DOHH2 (cell line): ENCODE results near the gene SRCAP.

ENCODE experiments used
- H3F3A ChIP-seq: fragments of 200-600 bp; sonication (generic), shearing (Covaris generic); 2 replicates; pipeline ENCODE4 v1.6.0; 2016; ENCODE audit warnings: antibody characterized with exemption, mild to moderate bottlenecking; ENCODE audit not compliant: control insufficient read depth, insufficient read depth
- H3K27ac ChIP-seq: fragments of 200-600 bp; sonication (generic); 2 replicates; pipeline ENCODE4 v1.5.1; 2014; ENCODE audit warnings: low read depth, mild to moderate bottlenecking, low read length, moderate library complexity
- H3K27me3 ChIP-seq: fragments of 200-600 bp; sonication (generic); 2 replicates; pipeline ENCODE4 v1.6.1; 2014; ENCODE audit warnings: mild to moderate bottlenecking, low read length, mixed read lengths; ENCODE audit not compliant: control insufficient read depth
- H3K36me3 ChIP-seq: fragments of 200-600 bp; sonication (generic); 2 replicates; pipeline ENCODE4 v1.6.1; 2014; ENCODE audit warnings: mild to moderate bottlenecking, low read length, moderate library complexity, mixed read lengths; ENCODE audit not compliant: control insufficient read depth
- H3K4me1 ChIP-seq: fragments of 200-600 bp; sonication (generic); 2 replicates; pipeline ENCODE4 v1.6.1; 2014; ENCODE audit warnings: mild to moderate bottlenecking, low read length, mixed read lengths; ENCODE audit not compliant: control insufficient read depth
- H3K4me2 ChIP-seq: fragments of 200-600 bp; sonication (generic); 2 replicates; pipeline ENCODE4 v1.6.0; 2014; ENCODE audit warnings: mild to moderate bottlenecking, low read length, moderate library complexity
- H3K4me3 ChIP-seq: fragments of 200-600 bp; sonication (generic); 2 replicates; pipeline ENCODE4 v1.5.1; 2014; ENCODE audit warnings: mild to moderate bottlenecking, low read length, mixed read lengths
- H3K79me2 ChIP-seq: fragments of 200-600 bp; sonication (generic); 2 replicates; pipeline ENCODE4 v1.6.1; 2014; ENCODE audit warnings: mild to moderate bottlenecking, low read length, mixed read lengths; ENCODE audit not compliant: control insufficient read depth
- H3K9me2 ChIP-seq: fragments of 200-600 bp; sonication (generic); replicated peaks from 2 replicates; pipeline ENCODE4 v1.6.1; 2014; ENCODE audit warnings: mild to moderate bottlenecking, low read length, mixed read lengths; ENCODE audit not compliant: control insufficient read depth
- H3K9me3 ChIP-seq: fragments of 200-600 bp; sonication (generic); 2 replicates; pipeline ENCODE4 v1.6.1; 2014; ENCODE audit warnings: antibody characterized with exemption, low read length, mixed read lengths; ENCODE audit not compliant: control insufficient read depth, insufficient read depth
- H4K20me1 ChIP-seq: fragments of 200-600 bp; sonication (generic); 2 replicates; pipeline ENCODE4 v1.6.0; 2014; ENCODE audit warnings: low read depth, mild to moderate bottlenecking, antibody characterized with exemption, low read length, moderate library complexity; ENCODE audit not compliant: control insufficient read depth, insufficient read depth
- CTCF ChIP-seq: fragments of 200-600 bp; sonication (generic); IDR thresholded peaks from one replicate; pipeline ENCODE4 v1.5.1; 2014; ENCODE audit warnings: antibody characterized with exemption, mild to moderate bottlenecking, low read depth, low read length; ENCODE audit not compliant: poor library complexity, severe bottlenecking
- EZH2phosphoT487 ChIP-seq: fragments of 200-600 bp; sonication (generic); IDR thresholded peaks from 2 replicates; pipeline ENCODE4 v1.6.1; 2017; ENCODE audit warnings: borderline replicate concordance, mild to moderate bottlenecking, antibody characterized with exemption, low read length, moderate library complexity, mixed read lengths

Gene SRCAP

GRCh38 chr16:30767767-30768465, 68.9 kb downstream of the SRCAP start:
- H3K9me3 ChIP-seq = no peaks in the 10 kb centered on the region
- H3K4me3 ChIP-seq = no peak overlapping the region
- peaks cover 17% of the 10 kb centered on the region for H3K79me2 ChIP-seq
- no peaks in the 10 kb centered on the region for H3K27me3 ChIP-seq
- no peak overlapping the region for H3K27ac ChIP-seq
- peaks cover 95% of the 10 kb centered on the region for H3K36me3 ChIP-seq
- no peak for TF ChIP-seq EZH2phosphoT487
- no peak for TF ChIP-seq CTCF
- H3K4me2 ChIP-seq = no peak overlapping the region
- H4K20me1 ChIP-seq = peaks cover 1% of the 10 kb centered on the region; the same call in 1 of the 2 replicates
- no peaks in the 10 kb centered on the region for H3F3A ChIP-seq
- H3K9me2 ChIP-seq = no peaks in the 10 kb centered on the region
- peaks cover 11% of the 10 kb centered on the region for H3K4me1 ChIP-seq

- Histone ChIP-seq H3K4me2 (no peak overlapping the region), H3K9me2 (no peaks in the 10 kb centered on the region), H3K27ac (no peak overlapping the region), H3K4me1 (peaks cover 3% of the 10 kb centered on the region), H3K4me3 (no peak overlapping the region), H3K36me3 (peaks cover 95% of the 10 kb centered on the region), H3K79me2 (peaks cover 9% of the 10 kb centered on the region), H3K27me3 (no peaks in the 10 kb centered on the region), H3K9me3 (no peaks in the 10 kb centered on the region), H4K20me1 (no peaks in the 10 kb centered on the region), H3F3A (no peaks in the 10 kb centered on the region)
- TF ChIP-seq CTCF = no peak
- TF ChIP-seq EZH2phosphoT487 = no peak
Observed at GRCh38 chr16:30768583-30769181, 69.7 kb downstream of the SRCAP start.

- H3K36me3 ChIP-seq = peaks cover 95% of the 10 kb centered on the region
- no peaks in the 10 kb centered on the region for H4K20me1 ChIP-seq
- H3K27ac ChIP-seq = no peak overlapping the region
Observed at GRCh38 chr16:30769379-30770089, 70.6 kb downstream of the SRCAP start.

More at GRCh38 chr16:30769379-30770089, 70.6 kb downstream of the SRCAP start:
- Histone ChIP-seq H3K27me3 (no peaks in the 10 kb centered on the region), H3K4me2 (no peak overlapping the region), H3K4me3 (no peak overlapping the region), H3K9me3 (no peaks in the 10 kb centered on the region), H3F3A (peaks cover 2% of the 10 kb centered on the region; the same call in 1 of the 2 replicates), H3K9me2 (no peaks in the 10 kb centered on the region), H3K4me1 (peaks cover under 1% of the 10 kb centered on the region; the same call in 1 of the 2 replicates), H3K79me2 (peaks cover under 1% of the 10 kb centered on the region; the same call in 1 of the 2 replicates)
- no peak for TF ChIP-seq EZH2phosphoT487
- TF ChIP-seq CTCF = no peak
